Ishikawa (cell line): ENCODE data around the gene AQP12A.

Source experiments
- MAX ChIP-seq: IDR thresholded peaks from 2 replicates; pipeline ENCODE4 v1.6.1; 2012
- NFIC ChIP-seq: IDR thresholded peaks from 2 replicates; pipeline ENCODE4 v1.6.1; 2012
- TAF1 ChIP-seq: IDR thresholded peaks from 2 replicates; pipeline ENCODE4 v1.6.1; 2012; ENCODE audit warnings: low read depth, mild to moderate bottlenecking

- TF ChIP-seq NFIC (no peak), TAF1 (no peak), MAX (no peak)
Measured at GRCh38 chr2:240737512-240737911, 45.8 kb downstream of the AQP12A start.
